GM21515 (cell line): ENCODE results near the gene RTL3.

Experiments used
- ATAC-seq: cut with Tn5 transposase; IDR thresholded peaks from one replicate; pipeline ENCODE4 v1.9.1; 2021; ENCODE audit not compliant: unreplicated experiment

RTL3 gene

GRCh38 chrX:78622831-78623230 is 36.3 kb downstream of the RTL3 start:
- ATAC-seq = no peak

DNA sequence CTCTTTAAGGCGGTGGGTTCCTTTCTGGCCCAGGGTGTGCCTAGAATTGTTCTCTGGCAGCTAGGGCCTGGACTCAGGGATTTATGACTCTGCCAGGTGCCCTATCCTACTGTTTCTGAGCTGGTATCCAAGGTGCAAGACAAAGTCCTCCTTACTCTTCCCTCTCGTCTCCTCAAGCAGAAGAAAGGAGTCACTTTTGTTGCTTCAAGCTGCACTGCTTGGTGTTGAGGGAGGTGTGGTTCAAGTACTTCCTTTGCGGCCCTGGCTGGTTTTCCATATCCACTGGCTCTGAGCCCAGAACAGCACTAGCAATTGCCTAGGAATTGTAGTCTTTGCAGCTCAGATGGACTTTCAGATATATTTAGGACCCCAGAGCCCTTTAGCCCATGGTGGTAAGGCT is 39.3 kb downstream of the RTL3 start:
- ATAC-seq = no peak

GRCh38 chrX:78618987-78619386 is 40.1 kb downstream of the RTL3 start:
- no peak for ATAC-seq

DNA sequence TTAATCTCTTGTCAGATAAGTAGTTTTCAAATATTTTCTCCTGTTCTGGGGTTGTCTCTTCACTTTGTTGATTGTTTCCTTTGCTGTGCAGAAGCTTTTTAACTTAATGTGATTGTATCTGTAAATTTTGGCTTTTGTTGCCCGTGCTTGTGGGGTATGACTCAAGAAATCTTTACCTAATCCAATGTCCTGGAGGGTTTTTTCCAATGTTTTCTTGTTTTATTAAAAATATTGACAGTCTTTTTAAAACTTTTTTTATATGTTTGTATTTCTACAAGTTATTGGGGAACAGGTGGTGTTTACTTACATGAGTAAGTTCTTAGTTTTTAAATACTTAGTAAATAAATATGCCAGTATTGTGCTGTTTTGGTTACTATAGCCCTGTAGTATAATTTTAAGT is 44.9 kb downstream of the RTL3 start:
- ATAC-seq = no peak
